PFSK-1 (cell line): ENCODE data around the gene DGKG.

Experiments used
- POLR2AphosphoS5 ChIP-seq: IDR thresholded peaks from 2 replicates; pipeline ENCODE4 v1.6.1; 2012; ENCODE audit warnings: low read depth, mild to moderate bottlenecking, control low read depth, low read length, moderate library complexity
- TAF1 ChIP-seq: IDR thresholded peaks from 2 replicates; pipeline ENCODE4 v1.6.1; 2012; ENCODE audit warnings: low read length, control low read depth, borderline replicate concordance; ENCODE audit not compliant: insufficient read depth

DNA sequence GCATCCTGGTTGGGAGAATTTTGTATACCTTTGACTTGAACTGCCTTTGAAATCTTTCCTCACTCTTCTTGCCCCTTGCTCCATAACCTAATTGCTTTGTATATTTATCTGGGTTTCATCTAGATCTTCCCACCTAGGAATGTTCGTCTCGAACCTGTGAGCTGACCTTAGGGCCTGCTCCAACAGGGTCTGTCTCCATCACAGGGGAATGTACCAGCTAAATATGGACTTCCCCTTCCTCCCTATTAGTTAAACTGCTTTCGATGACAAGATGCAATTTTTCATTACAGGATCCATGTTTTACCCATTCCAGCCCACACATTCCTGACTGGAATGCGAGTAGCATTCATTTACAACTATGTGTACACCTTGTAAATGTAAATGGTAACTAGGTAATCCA is 242.5 kb downstream of the DGKG start:
- TF ChIP-seq TAF1 (no peak), POLR2AphosphoS5 (no peak)
